Measurements from ENCODE around the gene PKP2.
"Not testable (repeated sequence)": the region's sequence is repeated elsewhere in the genome, so short reads cannot be mapped to it uniquely, and the experiment has no call there.

PKP2 gene

GRCh38 chr12:32861658-32862057 lies 34.9 kb downstream of the PKP2 start:
- DNase-seq: not testable (repeated sequence)

DNA sequence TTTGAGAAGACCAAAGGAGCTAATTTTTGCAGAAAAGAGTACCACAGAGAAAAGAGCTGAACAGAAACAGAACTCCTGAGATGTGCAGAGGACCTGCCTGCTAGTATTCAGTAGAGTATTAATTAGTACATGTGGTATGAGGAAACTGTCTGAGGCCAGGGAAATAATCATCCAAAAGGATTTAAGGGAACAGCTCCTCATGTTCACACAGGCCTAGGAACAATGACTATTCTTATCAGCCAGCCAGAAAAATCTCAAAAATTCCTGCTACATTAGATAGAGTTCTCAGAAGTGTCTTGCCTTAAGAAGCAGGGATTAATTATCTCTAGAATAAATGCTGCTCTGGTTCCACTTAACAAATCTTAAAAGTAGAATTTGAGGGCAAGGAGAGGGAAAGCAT lies 36.4 kb downstream of the PKP2 start:
- DNase-seq: no peak

- DNase-seq: no peak
Measured at GRCh38 chr12:32859389-32859788, 37.2 kb downstream of the PKP2 start.

- no peak for DNase-seq
Measured at GRCh38 chr12:32854716-32855115, 41.9 kb downstream of the PKP2 start.

DNA sequence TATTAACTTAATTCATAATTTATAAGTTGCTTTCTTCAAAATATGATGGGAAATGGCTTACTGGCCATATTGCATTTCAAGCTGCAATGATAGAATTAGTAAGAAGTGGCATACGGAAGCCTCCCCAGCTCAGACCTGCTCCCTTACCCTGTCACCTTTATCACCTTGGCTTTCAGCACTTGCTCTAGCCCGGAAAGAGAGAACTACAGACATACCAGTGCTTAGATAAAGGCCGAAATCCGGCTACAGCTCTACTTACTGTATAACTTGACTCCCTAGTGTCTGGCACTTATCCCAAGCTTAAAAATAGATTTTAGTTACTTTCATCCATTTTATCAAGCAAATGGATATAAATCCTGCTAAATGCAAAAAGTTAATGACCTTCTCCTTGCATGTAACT lies 42.5 kb downstream of the PKP2 start:
- no peak for DNase-seq

DNA sequence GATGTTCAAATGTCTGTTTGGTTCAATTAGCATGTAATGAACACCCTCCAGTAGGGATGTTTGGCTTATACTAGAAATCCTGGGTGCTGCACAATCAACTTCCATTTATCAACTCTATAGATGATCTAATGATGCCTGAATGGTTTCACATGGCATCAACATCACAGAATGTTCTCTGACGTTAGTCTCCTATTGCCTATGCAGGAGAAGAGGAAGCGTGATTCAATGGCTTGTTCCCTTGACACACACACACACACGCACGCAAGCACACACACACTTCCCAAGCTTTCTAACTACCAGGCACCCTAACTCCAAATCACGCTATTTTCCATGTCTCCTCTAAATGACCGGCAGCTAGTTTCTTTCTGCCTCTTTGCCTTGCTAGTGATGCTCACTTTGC lies 49.3 kb downstream of the PKP2 start:
- DNase-seq: no peak

DNA sequence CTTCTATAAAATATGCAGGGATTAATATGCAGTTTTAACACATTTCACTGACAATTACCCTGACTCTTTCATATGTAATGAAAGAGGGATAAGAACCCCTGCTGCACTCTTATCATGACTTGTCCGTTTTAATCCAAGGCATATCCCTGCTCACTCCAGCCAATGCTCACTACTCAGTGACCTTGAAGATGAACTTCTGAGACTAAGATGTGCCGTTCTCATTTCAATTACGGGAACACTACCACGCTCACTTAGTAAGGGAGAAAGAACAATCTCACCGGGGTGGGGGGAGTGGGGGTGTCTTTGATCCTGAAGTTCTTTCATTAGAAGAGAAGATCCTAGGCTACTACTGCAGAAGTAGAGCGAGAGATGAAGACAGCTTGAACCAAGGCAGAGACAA lies 50.5 kb downstream of the PKP2 start:
- no peak for DNase-seq

DNA sequence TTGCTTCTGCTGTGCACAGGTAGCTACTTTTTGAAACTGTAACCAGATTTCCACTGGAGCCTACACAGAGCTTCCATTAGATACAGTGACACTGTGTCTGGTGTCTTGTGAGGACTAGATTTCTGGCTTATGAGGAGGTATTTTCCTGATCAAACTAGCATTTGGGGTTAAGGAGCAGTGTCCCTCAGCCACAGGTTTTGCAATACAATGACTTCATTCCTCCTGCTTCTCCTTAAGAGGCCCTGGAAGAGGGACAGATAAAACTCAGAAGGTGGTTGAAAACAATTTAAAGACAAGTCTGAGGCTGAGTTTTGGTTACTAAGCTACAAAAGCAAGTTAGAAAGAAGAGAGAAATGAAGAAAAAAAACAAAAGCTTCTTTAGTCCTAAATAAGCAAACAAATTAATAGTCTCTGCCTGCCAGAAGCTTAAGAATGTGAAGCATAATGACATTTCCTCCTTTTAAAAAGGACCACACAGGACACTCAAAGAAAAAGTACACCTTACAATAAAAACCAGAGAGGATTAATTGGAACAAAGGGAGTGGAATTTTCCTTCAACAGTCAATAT lies 53.0 kb downstream of the PKP2 start:
- DNase-seq: no peak

GRCh38 chr12:32841061-32841460 lies 55.5 kb downstream of the PKP2 start:
- no peak for DNase-seq

DNA sequence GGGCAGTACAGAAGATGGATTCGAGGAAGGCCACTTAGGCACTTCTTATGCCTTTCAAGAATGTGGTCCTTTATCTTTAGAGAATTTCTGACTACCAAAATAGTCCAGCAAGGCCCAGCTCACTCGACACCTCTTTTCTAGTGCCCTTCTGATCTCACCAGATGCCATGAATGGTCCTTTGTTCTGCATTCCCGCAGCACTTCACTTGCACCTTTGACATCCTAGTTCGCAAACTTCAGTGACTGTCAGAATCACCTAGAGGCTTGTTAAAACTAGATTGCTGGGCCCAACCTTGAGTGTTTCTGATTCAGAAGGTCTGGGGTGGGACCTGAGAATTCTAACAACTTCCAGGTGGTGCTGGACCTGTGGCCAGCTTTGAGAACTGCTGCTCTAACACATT lies 56.7 kb downstream of the PKP2 start:
- DNase-seq: no peak

GRCh38 chr12:32837974-32838373 lies 58.6 kb downstream of the PKP2 start:
- DNase-seq: no peak

DNA sequence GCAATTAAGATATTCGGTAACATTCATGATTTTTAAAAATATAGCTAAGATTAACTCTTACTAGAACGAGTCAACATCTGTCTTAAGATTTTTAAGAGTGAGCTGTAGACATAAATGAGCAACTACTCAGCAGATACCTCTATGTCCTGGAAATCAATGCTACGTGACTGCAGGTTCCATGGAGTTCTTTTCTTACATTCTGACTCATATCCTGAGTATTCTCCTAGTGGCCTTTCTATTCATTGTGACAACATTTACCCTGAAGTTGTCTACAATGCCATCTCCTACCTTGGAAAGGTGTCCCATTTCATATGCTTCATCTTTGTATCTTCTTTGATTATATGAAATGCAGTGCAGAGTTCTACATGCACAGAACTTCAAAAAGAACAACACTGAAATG lies 59.9 kb downstream of the PKP2 start:
- no peak for DNase-seq

- DNase-seq: no peak
Measured at GRCh38 chr12:32834122-32834521, 62.5 kb downstream of the PKP2 start.

GRCh38 chr12:32828552-32828951 lies 68.0 kb downstream of the PKP2 start:
- no peak for DNase-seq

GRCh38 chr12:32828120-32828519 lies 68.5 kb downstream of the PKP2 start:
- no peak for DNase-seq

DNA sequence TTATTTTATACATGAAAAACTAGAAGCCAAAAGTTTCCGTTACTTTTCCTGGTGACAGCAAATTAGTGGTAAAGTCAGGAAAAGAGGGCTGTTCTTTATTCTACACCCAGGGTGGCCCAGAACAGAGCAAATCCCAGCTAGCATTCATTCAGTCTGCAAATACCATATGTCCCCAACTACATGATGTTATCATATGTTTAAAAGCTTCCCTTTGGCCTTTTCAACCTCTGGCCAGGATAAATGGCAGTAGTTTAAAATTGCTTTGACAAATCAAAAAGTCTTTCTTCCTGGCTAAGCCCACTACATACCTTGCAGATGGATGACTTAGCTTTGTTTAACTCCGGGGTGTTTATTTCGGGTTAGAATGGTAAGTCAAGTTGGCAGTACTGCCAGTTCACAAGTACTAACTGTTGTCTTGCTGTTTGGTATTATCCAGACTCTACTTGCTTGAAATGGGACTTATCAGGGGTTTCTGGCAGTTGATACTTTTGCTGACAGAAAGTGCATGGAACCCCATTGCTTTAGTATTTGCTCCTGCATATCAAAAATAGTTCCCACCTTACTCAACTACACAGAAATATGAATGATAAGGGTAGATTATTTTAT lies 69.7 kb downstream of the PKP2 start:
- DNase-seq: no peak

DNA sequence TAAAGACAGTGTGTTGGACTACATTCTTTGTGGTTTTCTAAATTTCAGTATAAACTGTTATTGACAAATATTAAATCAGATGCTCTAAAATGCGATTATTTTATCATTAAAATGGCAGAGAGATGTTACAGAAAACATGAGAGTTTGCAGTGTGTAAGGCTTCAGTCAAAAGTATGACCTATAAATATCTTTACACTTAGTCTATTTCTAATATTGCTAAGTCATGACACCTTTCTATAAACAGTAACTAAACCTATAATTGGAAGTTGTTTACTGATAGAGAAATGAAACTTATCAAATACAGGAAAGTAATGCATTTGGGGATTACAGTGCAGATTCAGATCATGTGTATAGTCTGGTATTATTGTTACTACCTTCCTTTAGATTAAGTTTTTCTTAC lies 72.0 kb downstream of the PKP2 start:
- DNase-seq: no peak

DNA sequence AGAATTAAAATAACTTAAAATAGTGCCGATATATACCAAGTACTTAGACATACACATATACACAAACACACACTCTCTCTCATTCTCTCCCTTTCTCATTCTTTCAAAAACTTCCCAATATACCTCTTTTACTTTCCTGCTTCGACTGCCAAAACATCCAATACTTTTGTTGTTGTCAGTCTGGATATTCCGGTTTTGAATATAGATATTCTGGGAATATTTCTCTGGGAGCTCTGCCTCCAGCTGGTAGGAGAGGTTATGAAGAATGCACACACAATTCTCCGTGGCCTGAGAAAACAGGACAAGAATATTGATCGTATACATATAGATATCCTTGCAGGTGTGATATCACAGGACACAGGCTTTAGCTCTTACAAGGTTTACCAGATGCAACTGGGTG lies 74.2 kb downstream of the PKP2 start:
- no peak for DNase-seq

DNA sequence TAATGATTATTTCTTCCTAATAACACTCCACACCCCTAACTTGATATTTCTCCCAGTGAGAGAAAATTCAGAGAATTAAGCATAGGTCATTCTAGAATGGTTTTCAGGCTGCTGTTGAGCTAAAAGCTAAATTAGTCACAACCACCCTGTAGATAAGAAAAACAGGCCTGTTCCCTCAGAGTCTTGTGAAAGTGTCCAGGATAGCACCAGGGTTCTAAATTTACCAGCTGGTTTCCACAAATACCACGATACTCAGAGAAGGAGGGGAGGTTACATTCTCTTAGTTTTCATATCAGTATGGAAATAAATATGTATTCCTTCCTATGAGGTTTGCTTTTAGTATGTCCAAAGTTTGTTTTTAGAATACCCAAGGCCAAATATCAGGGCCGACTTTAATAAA lies 74.9 kb downstream of the PKP2 start:
- DNase-seq: peak in 1 of 14 donors; percentile 4

GRCh38 chr12:32821293-32821692 lies 75.3 kb downstream of the PKP2 start:
- no peak for DNase-seq

DNA sequence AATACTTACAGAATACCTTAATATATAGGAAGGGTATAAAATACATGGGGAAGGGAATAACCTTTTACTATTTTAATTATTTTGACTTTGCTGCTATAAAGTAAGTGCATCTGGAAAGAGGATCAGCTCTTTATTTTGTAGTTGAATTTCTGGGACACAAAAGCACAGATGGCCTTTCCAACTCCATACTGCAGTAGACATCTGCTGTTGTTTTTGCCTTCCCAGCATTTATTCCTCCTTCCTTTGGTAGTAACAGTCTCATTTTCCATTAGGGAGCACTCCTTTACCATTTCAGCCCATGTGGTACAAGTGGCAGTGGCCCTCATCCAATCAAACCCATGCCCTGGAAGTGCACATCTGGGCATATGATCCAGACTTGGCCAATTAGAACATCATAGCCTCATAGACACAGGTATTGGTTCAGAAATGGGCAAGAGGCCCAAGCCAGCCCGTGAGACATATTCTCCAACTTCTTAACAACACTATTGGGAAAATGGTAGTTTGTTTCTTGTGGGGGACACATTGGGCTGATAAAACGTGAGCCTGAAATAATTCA lies 76.1 kb downstream of the PKP2 start:
- peak in 1 of 14 donors; percentile 63 for DNase-seq

DNA sequence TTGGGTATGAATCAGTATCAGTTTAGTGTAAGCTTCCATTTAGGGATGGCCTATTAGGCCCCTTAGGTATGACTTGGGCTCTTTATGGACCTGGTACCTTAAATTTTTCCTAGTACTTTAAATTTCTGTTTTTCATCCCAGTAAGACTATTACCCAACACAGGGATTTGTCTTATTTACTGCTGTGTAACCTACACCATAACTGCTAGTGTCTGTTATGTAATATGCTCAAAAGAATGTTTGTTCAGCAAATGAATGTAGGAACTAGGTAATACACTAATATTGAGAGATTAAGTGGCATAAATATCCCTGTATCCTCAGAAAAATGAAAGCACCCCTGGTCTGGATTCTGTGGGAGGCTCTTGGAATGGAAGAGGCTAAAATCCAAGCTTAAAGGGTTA lies 77.2 kb downstream of the PKP2 start:
- no peak for DNase-seq

DNA sequence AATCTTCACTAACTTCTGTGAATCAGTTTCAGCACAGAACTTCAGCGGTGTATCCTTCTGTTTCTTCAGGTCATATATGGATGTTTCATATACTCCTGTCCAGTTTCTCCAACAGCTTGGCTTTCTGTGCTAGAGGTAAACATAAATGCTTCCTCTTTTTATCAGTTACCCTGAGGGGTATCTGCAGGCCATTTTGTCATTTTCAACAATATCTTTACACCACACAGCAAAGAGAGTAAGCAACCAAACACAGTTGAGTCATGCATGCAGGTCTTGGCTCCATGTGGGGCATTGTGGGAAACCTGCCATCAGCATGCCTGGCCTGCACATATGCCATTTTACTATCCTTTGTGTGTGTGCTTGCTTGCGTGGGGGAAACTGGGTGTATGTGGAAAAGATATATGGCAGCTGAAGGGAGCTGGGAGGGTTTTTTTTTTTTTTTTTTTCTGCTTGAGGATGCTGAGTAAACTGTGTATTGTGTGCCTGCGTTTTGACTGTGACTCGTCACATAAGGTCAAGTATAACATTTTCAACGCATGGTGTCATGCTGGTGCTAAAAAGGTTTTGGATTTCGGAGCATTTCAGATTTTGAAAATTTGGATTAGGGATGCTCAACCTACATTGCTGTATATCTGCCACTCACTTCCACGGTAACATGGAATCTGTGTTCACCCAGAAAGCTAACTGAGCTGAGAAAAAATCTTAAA lies 84.7 kb downstream of the PKP2 start:
- peak in 1 of 14 donors; percentile 4 for DNase-seq

GRCh38 chr12:32809846-32810245 lies 86.7 kb downstream of the PKP2 start:
- no peak for DNase-seq

Measured in C1 segment of cervical spinal cord (tissue), 14 donors.